Measurements from ENCODE around the gene ABCC8. TPM values are rescaled to one million over a fixed set of nuclear protein-coding genes. Genes with fewer than 3 reads are reported as not detected.
A peak's percentile ranks its signal among the peaks of the same experiment; 100 is the strongest.

The ABCC8 gene
- total and polyA plus RNA-seq, 9 of the 15 experiments (the other 6 are each of a cell fraction or from before 2014, with no cell fraction given), result not detected

GRCh38 chr11:17386331-17387084 is 90.1 kb downstream of the ABCC8 start (continued):
- TF ChIP-seq MGA (IDR thresholded peaks at IDR 0.05), result peak; percentile 63
- TF ChIP-seq C11orf30 (IDR thresholded peaks at IDR 0.05; ENCODE audit: low read depth), result no peak
- TF ChIP-seq REST (IDR thresholded peaks at IDR 0.05; ENCODE audit: borderline replicate concordance), result peak; percentile 46; the same call in 1 of the 2 replicates
- no peak for TF ChIP-seq REST (CRISPR knock-in tag; IDR thresholded peaks at IDR 0.05; ENCODE audit: low read depth)
- TF ChIP-seq ZNF511 (CRISPR knock-in tag; IDR thresholded peaks at IDR 0.05), result peak; percentile 51; the same call in 1 of the 2 replicates
